ENCODE measurements around the gene SKIDA1.
"Not testable (repeated sequence)": the region's sequence is repeated elsewhere in the genome, so short reads cannot be mapped to it uniquely, and the experiment has no call there.

The SKIDA1 gene

DNA sequence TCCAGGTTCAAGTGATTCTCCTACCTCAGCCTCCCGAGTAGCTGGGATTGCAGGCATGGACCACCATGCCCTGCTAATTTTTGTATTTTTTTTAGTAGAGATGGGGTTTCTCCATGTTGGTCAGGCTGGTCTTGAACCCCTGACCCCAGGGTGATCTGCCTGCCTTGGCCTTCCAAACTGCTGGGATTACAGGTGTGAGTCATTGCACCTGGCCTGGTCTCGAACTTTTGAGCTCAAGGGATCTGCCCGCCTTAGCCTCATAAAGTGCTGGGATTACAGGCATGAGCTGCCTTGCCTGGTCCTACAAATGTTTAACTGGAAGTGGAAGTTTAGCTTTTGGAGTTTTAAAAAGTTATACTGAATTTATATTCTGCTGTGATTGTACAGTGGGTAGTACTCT lies 11.4 kb upstream of the SKIDA1 start:
- Histone ChIP-seq H3K9me3 (ENCODE audit: low read depth, low read length) (no peaks in the 10 kb centered on the region), H3K9ac (ENCODE audit: insufficient read length) (no peak overlapping the region), H3K4me3 (no peak overlapping the region), H3K36me3 (ENCODE audit: insufficient read depth, low read length) (peaks cover 18% of the 10 kb centered on the region), H3K27ac (no peak overlapping the region)
- TF ChIP-seq EZH2 (IDR thresholded peaks at IDR 0.05) (no peak), POLR2AphosphoS5 (IDR thresholded peaks at IDR 0.05; ENCODE audit: borderline replicate concordance, low read depth, low read length) (no peak), FOXP2 (optimal IDR thresholded peaks at IDR 0.05; ENCODE audit: control extremely low read depth, extremely low read length, insufficient read depth) (no peak)
- no peak for DNase-seq (ENCODE audit: low read depth, low spot score)

GRCh38 chr10:21535976-21536375 lies 10.5 kb upstream of the SKIDA1 start:
- not testable (repeated sequence) for DNase-seq (ENCODE audit: low read depth, low spot score); H3K4me3 ChIP-seq; H3K27ac ChIP-seq; H3K9me3 ChIP-seq (ENCODE audit: low read depth, low read length); H3K9ac ChIP-seq (ENCODE audit: insufficient read length)
- peaks cover 13% of the 10 kb centered on the region for H3K36me3 ChIP-seq (ENCODE audit: insufficient read depth, low read length)

DNA sequence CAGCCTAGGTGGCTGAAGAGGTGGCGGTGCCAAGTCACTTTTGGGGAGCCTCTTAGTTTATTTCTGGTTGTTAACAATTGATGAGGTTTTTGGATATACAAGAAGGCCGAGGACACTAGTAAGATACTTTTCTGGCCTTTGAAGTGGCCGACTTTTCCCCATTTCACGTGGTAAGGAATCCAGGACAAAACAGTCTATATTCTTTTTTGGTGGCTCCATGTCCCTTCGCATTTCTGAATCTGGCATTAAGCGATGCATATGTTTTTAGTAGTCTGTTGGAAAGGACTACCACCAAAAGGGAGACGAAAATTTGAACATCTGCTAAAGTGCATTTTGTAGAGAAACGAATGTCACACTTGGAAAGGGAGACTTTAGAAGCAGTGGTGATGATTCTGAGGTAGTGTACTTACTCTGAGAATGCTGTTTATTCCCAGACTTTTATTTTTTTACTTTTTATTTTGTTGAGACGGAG lies 10.0 kb upstream of the SKIDA1 start:
- peaks cover 13% of the 10 kb centered on the region for H3K36me3 ChIP-seq (ENCODE audit: insufficient read depth, low read length)
- H3K9ac ChIP-seq (ENCODE audit: insufficient read length) = no peak overlapping the region
- no peak for TF ChIP-seq POLR2AphosphoS5 (IDR thresholded peaks at IDR 0.05; ENCODE audit: borderline replicate concordance, low read depth, low read length)
- no peak for TF ChIP-seq EZH2 (IDR thresholded peaks at IDR 0.05)
- TF ChIP-seq FOXP2 (optimal IDR thresholded peaks at IDR 0.05; ENCODE audit: control extremely low read depth, extremely low read length, insufficient read depth) = no peak
- peak overlapping the region; percentile 73 for H3K4me3 ChIP-seq
- no peak for DNase-seq (ENCODE audit: low read depth, low spot score)
- H3K27ac ChIP-seq = peak overlapping the region; percentile 46; the same call in 1 of the 2 replicates
- no peaks in the 10 kb centered on the region for H3K9me3 ChIP-seq (ENCODE audit: low read depth, low read length)

GRCh38 chr10:21534604-21535493 lies 9.4 kb upstream of the SKIDA1 start:
- peak overlapping the region; percentile 73 for H3K4me3 ChIP-seq
- TF ChIP-seq FOXP2 (optimal IDR thresholded peaks at IDR 0.05; ENCODE audit: control extremely low read depth, extremely low read length, insufficient read depth) = no peak
- TF ChIP-seq EZH2 (IDR thresholded peaks at IDR 0.05) = no peak
- TF ChIP-seq POLR2AphosphoS5 (IDR thresholded peaks at IDR 0.05; ENCODE audit: borderline replicate concordance, low read depth, low read length) = no peak
- no peak for DNase-seq (ENCODE audit: low read depth, low spot score)
- H3K36me3 ChIP-seq (ENCODE audit: insufficient read depth, low read length) = peaks cover 10% of the 10 kb centered on the region
- no peaks in the 10 kb centered on the region for H3K9me3 ChIP-seq (ENCODE audit: low read depth, low read length)
- H3K9ac ChIP-seq (ENCODE audit: insufficient read length) = peak overlapping the region; percentile 57
- H3K27ac ChIP-seq = peak overlapping the region; percentile 96; the same call in 1 of the 2 replicates

DNA sequence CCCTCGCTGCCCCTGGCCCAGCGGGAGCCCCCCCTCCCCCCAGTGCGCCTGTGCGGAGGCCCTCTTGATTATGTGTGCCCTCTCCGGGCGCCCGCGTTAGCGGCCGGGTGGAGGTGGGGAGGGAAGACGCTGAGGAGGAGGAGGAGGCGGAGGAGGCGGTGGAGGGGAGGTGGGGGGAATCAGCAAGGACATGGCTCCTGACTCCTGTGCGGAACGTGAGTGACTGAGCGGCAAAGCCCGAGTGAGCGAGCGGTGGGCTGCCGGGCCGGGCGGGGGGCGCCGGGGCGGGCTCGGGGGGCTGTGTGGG lies 8.8 kb upstream of the SKIDA1 start:
- TF ChIP-seq EZH2 (IDR thresholded peaks at IDR 0.05) (no peak), POLR2AphosphoS5 (IDR thresholded peaks at IDR 0.05; ENCODE audit: borderline replicate concordance, low read depth, low read length) (no peak), FOXP2 (optimal IDR thresholded peaks at IDR 0.05; ENCODE audit: control extremely low read depth, extremely low read length, insufficient read depth) (no peak)
- peak overlapping the region; percentile 71 for H3K4me3 ChIP-seq
- H3K36me3 ChIP-seq (ENCODE audit: insufficient read depth, low read length) = peaks cover 9% of the 10 kb centered on the region
- H3K27ac ChIP-seq = peak overlapping the region; percentile 96; the same call in 1 of the 2 replicates
- no peak overlapping the region for H3K9ac ChIP-seq (ENCODE audit: insufficient read length)
- H3K9me3 ChIP-seq (ENCODE audit: low read depth, low read length) = no peaks in the 10 kb centered on the region
- no peak for DNase-seq (ENCODE audit: low read depth, low spot score)

DNA sequence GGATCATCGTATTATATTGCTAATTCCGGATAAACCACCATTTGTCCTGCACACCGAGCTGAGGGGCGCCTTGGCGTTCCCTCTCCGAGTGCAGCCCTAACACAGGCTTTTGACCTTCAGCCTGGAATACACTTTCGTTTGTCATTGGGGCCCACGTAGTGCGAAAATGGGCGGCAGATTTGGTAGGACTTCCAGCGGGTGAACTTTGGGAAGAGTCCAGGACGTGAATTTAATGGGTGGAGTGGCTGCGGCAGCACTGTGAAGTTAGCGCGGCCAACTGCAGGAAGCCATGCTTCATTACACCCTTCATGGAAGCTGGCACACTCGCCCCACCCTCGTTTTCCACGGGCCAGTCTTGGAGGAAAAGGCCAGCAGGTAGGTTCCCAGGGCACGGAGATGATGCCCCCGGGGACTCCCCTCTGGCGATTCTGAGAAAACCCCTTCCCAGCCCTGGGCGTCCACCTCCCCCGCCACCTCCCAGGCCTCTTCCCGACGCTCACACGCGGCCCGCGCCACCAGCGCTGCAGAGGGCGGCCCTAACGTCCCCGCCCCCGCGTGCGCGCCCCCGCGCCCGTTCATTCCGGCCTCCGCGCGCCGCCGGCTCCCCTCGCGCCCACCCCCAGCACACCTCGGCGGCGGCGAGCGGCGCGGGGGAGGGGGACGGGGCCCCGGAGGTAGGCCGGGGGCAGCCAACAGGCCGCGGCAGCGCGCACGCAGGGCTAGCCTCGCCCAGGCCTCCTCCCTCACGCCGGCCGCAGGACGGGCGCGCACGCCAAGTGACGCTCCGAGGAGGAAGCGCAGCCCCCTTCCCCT lies 8.2 kb upstream of the SKIDA1 start, which contains the start of gene MLLT10:
Gene MLLT10, plus strand, starts transcription at position 766 of the 813 bp plus-strand sequence. CDS start 413 bp downstream, outside the sequence.
- Histone ChIP-seq H3K9ac (ENCODE audit: insufficient read length) (peak within 1 kb of the TSS; percentile 87), H3K9me3 (ENCODE audit: low read depth, low read length) (no peaks in the 10 kb centered on the region), H3K27ac (peak within 1 kb of the TSS; percentile 96), H3K4me3 (peak within 1 kb of the TSS; percentile 83), H3K36me3 (ENCODE audit: insufficient read depth, low read length) (peaks cover 4% of the 10 kb centered on the region)
- DNase-seq (ENCODE audit: low read depth, low spot score) = no peak
- TF ChIP-seq FOXP2 (optimal IDR thresholded peaks at IDR 0.05; ENCODE audit: control extremely low read depth, extremely low read length, insufficient read depth) = no peak
- TF ChIP-seq POLR2AphosphoS5 (IDR thresholded peaks at IDR 0.05; ENCODE audit: borderline replicate concordance, low read depth, low read length) = peak; percentile 38

GRCh38 chr10:21532694-21533466 lies 7.4 kb upstream of the SKIDA1 start:
- Histone ChIP-seq H3K9me3 (ENCODE audit: low read depth, low read length) (no peaks in the 10 kb centered on the region), H3K9ac (ENCODE audit: insufficient read length) (peak overlapping the region; percentile 87), H3K27ac (peak overlapping the region; percentile 96), H3K36me3 (ENCODE audit: insufficient read depth, low read length) (no peaks in the 10 kb centered on the region), H3K4me3 (peak overlapping the region; percentile 83)
- DNase-seq (ENCODE audit: low read depth, low spot score) = no peak
- TF ChIP-seq EZH2 (IDR thresholded peaks at IDR 0.05) (no peak), POLR2AphosphoS5 (IDR thresholded peaks at IDR 0.05; ENCODE audit: borderline replicate concordance, low read depth, low read length) (no peak), FOXP2 (optimal IDR thresholded peaks at IDR 0.05; ENCODE audit: control extremely low read depth, extremely low read length, insufficient read depth) (no peak)

GRCh38 chr10:21531164-21531563 lies 5.7 kb upstream of the SKIDA1 start:
- Histone ChIP-seq H3K27ac (peak overlapping the region; percentile 99), H3K4me3 (no peak overlapping the region), H3K36me3 (ENCODE audit: insufficient read depth, low read length) (no peaks in the 10 kb centered on the region), H3K9ac (ENCODE audit: insufficient read length) (peak overlapping the region; percentile 37), H3K9me3 (ENCODE audit: low read depth, low read length) (no peaks in the 10 kb centered on the region)
- no peak for DNase-seq (ENCODE audit: low read depth, low spot score)
- TF ChIP-seq FOXP2 (optimal IDR thresholded peaks at IDR 0.05; ENCODE audit: control extremely low read depth, extremely low read length, insufficient read depth) (no peak), POLR2AphosphoS5 (IDR thresholded peaks at IDR 0.05; ENCODE audit: borderline replicate concordance, low read depth, low read length) (no peak), EZH2 (IDR thresholded peaks at IDR 0.05) (no peak)

Measured in SK-N-MC (cell line).